Adrenal gland (tissue), 12 donors: ENCODE data around the gene ANKRD55. TPM values are rescaled to one million over a fixed set of nuclear protein-coding genes. Genes with fewer than 3 reads are reported as not detected.

Experiments used
- DNase-seq, 7 donors: peaks; one replicate each; pipeline ENCODE4 v3.0.0-alpha.2; 2019 to 2020
- H3K27ac ChIP-seq, 5 donors: fragments of 200-600 bp; sonication (generic) in 4 of 5; 1 replicate in 3 of 5; 2 replicates in 2 of 5; pipeline versions ENCODE4 v1.5.1 to v1.8.0; 2016 to 2020; ENCODE audit warnings: mild to moderate bottlenecking in 1 of 5
- H3K27me3 ChIP-seq: fragments of 200-600 bp; 2 replicates; pipeline ENCODE4 v1.8.0; 2021
- H3K36me3 ChIP-seq, 2 donors: fragments of 200-600 bp; replicated peaks in 1 of 2; 1 replicate in 1 of 2; 2 replicates in 1 of 2; pipeline versions ENCODE4 v1.5.1 to v1.8.0; 2018 to 2022
- H3K4me1 ChIP-seq, 2 donors: fragments of 200-600 bp; replicated peaks in 1 of 2; 1 replicate in 1 of 2; 2 replicates in 1 of 2; pipeline versions ENCODE4 v1.5.1 to v1.8.0; 2018 to 2021
- H3K4me3 ChIP-seq, 4 donors: fragments of 200-600 bp; sonication (generic) in 3 of 4; one replicate each; pipeline ENCODE4 v1.5.1; 2016 to 2018
- H3K9me3 ChIP-seq, 3 donors: fragments of 200-600 bp; sonication (generic) in 1 of 3; replicated peaks in 1 of 3; 1 replicate in 2 of 3; 2 replicates in 1 of 3; pipeline versions ENCODE4 v1.5.1 to v1.8.0; 2016 to 2021
- CTCF ChIP-seq, 6 experiments: fragments of 450-650 bp in 4 of 6; fragments of 200-600 bp in 2 of 6; sonication (generic) in 1 of 6; IDR thresholded peaks; 1 replicate in 5 of 6; 2 replicates in 1 of 6; pipeline versions ENCODE4 v1.5.1 to v1.8.0; 2016 to 2021; ENCODE audit warnings: antibody characterized with exemption in 6 of 6, mild to moderate bottlenecking in 2 of 6, moderate library complexity in 1 of 6
- POLR2A ChIP-seq, 2 donors: fragments of 450-650 bp; IDR thresholded peaks; one replicate each; pipeline ENCODE4 v1.6.1; 2017; ENCODE audit warnings: antibody characterized with exemption in 2 of 2, mild to moderate bottlenecking in 2 of 2, moderate library complexity in 1 of 2
- WGBS, 4 donors: extraction: QIAGEN DNeasy Blood & Tissue Kit in 2 of 4; methylation state at CpG; one replicate each; pipeline versions ENCODE4 v1.1.5 to v1.1.7; 2013 to 2017; 5-methylcytosine and 5-hydroxymethylcytosine counted together
- intact Hi-C, 2 donors: fragments of 100-400 bp; cut with DNase I; formaldehyde crosslinking; loops; one replicate each; pipeline versions ENCODE4 v1.14.1 to v1.15.0; 2022 to 2023
- polyA plus RNA-seq, 3 donors: library from polyadenylated mRNA; stranded (reverse); fragments of 200-250 nt in 2 of 3; fragments of 350-450 nt in 1 of 3; fragmentation: Illumina TruSeq in 1 of 3; extraction: RNeasy Lipid Tissue Mini Kit (QIAGEN cat#74804) in 1 of 3; gene quantifications; one replicate each; pipeline ENCODE4 v1.2.3, GENCODE V29; 2013 to 2014
- total RNA-seq, 9 donors: library from RNA; depleted of rRNA in 4 of 9; stranded (reverse); fragments of >200 nt in 4 of 9; fragments of 120-200 nt in 1 of 9; fragmentation: NEBNext Ultra II Directional in 1 of 9; extraction: Animal tissue kit (Norgen Biotek cat#: 25700) in 1 of 9; gene quantifications; one replicate each; pipeline versions ENCODE4 v1.1.0 to v1.2.4, GENCODE V29; 2013 to 2023
- donor health status: healthy with polysubstance abuse.
- donor health status: Bipolar disorder and iron deficiency.
- donor health status: DM: yes; HTN: yes; CAD: no.
- donor health status: DM: no; HTN: no; CAD: no.
- donor health status: DM: no; HTN: no; CAD: no.
- donor health status: DM: yes; HTN: yes; CAD: no.

Gene ANKRD55
- total and polyA plus RNA-seq, 12 donors, result 0.03 to 0.81 (median 0.29) TPM; not detected in 4

GRCh38 chr5:56119050-56119449, 114.1 kb downstream of the ANKRD55 start:
- intact Hi-C loops, result no loop called here
- no peak for DNase-seq
- WGBS, 4 donors, result 62 to 75% (median 70%) methylated on average over 1 of the region's 1 CpG
- H3K36me3 ChIP-seq, result no peaks in the 10 kb centered on the region
- no peaks in the 10 kb centered on the region for H3K9me3 ChIP-seq
- no peaks in the 10 kb centered on the region for H3K27me3 ChIP-seq
- H3K4me1 ChIP-seq, result peaks cover 14 to 23% of the 10 kb centered on the region in 2 donors
- H3K4me3 ChIP-seq, result no peak overlapping the region
- no peak overlapping the region for H3K27ac ChIP-seq
- TF ChIP-seq CTCF (IDR thresholded peaks at IDR 0.05) (no peak), POLR2A (IDR thresholded peaks at IDR 0.05) (no peak)

GRCh38 chr5:56116599-56117141, 116.5 kb downstream of the ANKRD55 start:
- H3K9me3 ChIP-seq, result no peaks in the 10 kb centered on the region
- no peaks in the 10 kb centered on the region for H3K36me3 ChIP-seq
- no peaks in the 10 kb centered on the region for H3K27me3 ChIP-seq
- intact Hi-C loops, result no loop called here
- H3K4me1 ChIP-seq, result peaks cover 3 to 11% of the 10 kb centered on the region in 2 donors
- no peak overlapping the region for H3K4me3 ChIP-seq
- 64 to 76% (median 74%) methylated on average over 9 of the region's 9 CpGs for WGBS, 4 donors
- TF ChIP-seq CTCF (IDR thresholded peaks at IDR 0.05) (no peak), POLR2A (IDR thresholded peaks at IDR 0.05) (no peak)
- DNase-seq, result no peak
- peak overlapping the region in 1 of 5 donors; percentile 10 for H3K27ac ChIP-seq

GRCh38 chr5:56115589-56115988, 117.5 kb downstream of the ANKRD55 start:
- no peak for DNase-seq
- intact Hi-C loops, result no loop called here
- Histone ChIP-seq H3K27ac (no peak overlapping the region), H3K4me3 (no peak overlapping the region), H3K4me1 (peaks cover 3 to 11% of the 10 kb centered on the region in 2 donors), H3K9me3 (no peaks in the 10 kb centered on the region), H3K36me3 (no peaks in the 10 kb centered on the region), H3K27me3 (no peaks in the 10 kb centered on the region)
- 93 to 96% (median 96%) methylated on average over 4 of the region's 4 CpGs for WGBS, 4 donors
- TF ChIP-seq CTCF (IDR thresholded peaks at IDR 0.05) (no peak), POLR2A (IDR thresholded peaks at IDR 0.05) (no peak)

GRCh38 chr5:56112526-56113121, 120.5 kb downstream of the ANKRD55 start:
- H3K36me3 ChIP-seq, result no peaks in the 10 kb centered on the region
- no peak overlapping the region for H3K27ac ChIP-seq
- H3K4me1 ChIP-seq, result peaks cover 3 to 11% of the 10 kb centered on the region in 2 donors
- H3K27me3 ChIP-seq, result no peaks in the 10 kb centered on the region
- no peaks in the 10 kb centered on the region for H3K9me3 ChIP-seq
- WGBS, 4 donors, result 78 to 87% (median 83%) methylated on average over 11 of the region's 11 CpGs
- H3K4me3 ChIP-seq, result no peak overlapping the region
- DNase-seq, result peak in 1 of 7 donors; percentile 2
- intact Hi-C loops, result no loop called here
- TF ChIP-seq POLR2A (IDR thresholded peaks at IDR 0.05) (no peak), CTCF (IDR thresholded peaks at IDR 0.05) (no peak)
